GM12892 (cell line): ENCODE measurements around the gene GADL1.

Source experiments
- DNase-seq: peaks from one replicate; pipeline ENCODE4 v3.0.0; 2011; ENCODE audit not compliant: insufficient read length
- FAIRE-seq: peaks from 2 replicates; lab custom pipeline; 2011; peaks lifted over from hg19 to GRCh38; lab: Jason Lieb, UNC
- POLR2A ChIP-seq: IDR thresholded peaks from 2 replicates; pipeline ENCODE4 v1.6.1; 2011; ENCODE audit warnings: low read depth, low read length, control low read depth
- POLR2AphosphoS5 ChIP-seq: IDR thresholded peaks from 2 replicates; pipeline ENCODE4 v1.6.1; 2011; ENCODE audit warnings: low read depth, low read length, control low read depth
- TAF1 ChIP-seq: IDR thresholded peaks from 2 replicates; pipeline ENCODE4 v1.6.1; 2011; ENCODE audit warnings: low read depth, mild to moderate bottlenecking, control low read depth, low read length, borderline replicate concordance

GADL1 gene

DNA sequence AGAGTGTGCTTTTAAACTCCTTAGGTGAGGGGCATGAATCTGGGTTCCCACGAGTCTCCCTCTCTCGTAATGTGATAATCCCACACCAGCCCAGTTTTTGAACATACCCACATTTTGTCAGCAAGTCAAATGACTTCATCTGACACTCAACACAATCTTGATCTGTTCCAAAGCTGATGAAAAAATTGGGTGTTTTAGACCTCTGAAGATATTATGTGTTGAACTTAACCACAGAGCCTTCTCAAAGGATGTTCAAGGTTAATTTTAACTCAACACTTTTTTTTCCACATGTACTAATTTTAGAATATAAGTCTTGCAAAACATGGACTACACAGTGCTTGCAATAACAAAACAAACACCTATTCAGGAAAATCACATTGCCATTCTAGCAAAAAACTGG is 164.9 kb downstream of the GADL1 start:
- DNase-seq (no peak), FAIRE-seq (no peak)
- no peak for TF ChIP-seq POLR2A
- TF ChIP-seq POLR2AphosphoS5, result no peak
- no peak for TF ChIP-seq TAF1

DNA sequence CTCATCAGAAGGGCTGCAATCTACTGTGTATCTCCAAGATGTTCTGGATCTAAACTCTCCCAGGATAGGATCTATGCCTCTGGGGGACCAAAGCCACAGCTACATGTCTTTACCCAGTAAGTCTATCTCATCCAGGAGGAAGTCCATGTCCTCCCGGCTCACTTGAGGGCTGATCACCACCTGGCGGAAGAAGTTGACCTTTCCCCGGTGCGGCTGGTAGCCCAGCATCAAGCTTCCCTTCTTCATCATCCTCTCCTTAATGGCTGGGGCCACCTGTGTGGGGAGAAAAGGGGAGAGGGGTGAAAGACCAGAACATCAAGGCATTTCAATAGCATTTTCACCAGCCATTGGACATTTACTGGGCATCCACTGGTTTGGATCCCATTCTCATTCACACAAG is 166.3 kb downstream of the GADL1 start:
- no peak for DNase-seq
- no peak for FAIRE-seq
- TF ChIP-seq POLR2AphosphoS5 (no peak), POLR2A (no peak), TAF1 (no peak)

DNA sequence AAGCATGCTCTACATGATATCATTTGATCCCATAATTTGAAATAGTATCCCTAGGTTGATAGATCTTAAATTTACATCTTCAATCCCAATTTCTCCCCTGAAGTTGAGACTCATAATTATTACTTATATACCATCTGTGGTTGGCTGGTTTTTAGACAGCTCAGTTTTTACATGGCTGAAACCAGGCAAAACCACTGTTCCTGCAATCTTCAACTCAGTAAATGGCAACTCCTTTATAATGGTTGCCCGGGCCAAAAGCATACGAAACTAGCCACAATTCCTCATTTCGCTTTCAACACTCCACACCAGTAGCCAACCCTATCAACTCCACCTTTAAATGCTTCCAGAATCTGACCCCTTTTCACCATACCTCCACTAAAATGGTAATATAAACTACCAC is 169.6 kb downstream of the GADL1 start:
- no peak for FAIRE-seq
- TF ChIP-seq POLR2A (no peak), TAF1 (no peak)
- no peak for DNase-seq

DNA sequence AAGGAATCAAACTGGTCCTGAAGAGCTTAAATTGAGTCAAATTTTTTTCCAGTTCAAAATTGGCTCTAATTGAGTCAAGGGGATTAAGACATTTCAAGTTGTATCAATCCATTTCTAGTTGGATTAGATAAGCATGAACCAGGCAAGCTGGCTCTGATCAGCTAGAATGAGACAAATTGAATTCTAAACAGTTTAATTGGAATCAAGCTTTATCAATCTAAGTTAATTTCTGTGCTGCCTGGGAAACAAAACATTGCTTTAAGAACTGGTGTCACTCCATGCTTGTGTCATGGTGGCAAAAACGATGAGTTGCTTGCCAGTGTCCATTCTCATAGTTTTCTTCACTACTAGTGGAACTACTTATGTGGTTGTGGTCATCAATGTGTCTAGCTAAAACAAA is 171.2 kb downstream of the GADL1 start:
- FAIRE-seq, result no peak
- TF ChIP-seq POLR2A (no peak), POLR2AphosphoS5 (no peak), TAF1 (no peak)

DNA sequence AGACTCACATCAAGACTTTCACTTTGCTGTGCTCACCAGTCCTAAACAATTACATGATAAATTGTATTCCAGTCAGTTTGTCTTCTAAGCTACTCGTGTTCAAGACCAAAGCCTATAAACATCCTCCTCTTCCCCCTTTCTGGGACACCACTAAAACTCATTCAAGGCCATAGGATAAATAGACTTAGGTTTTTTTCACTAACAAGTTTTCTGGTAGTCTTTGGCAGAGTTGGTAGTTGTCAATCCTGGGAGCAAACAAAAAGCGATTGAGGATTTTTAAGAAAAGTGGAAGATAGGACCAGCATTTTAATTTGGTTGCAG is 173.2 kb downstream of the GADL1 start:
- FAIRE-seq (no peak), DNase-seq (no peak)
- TF ChIP-seq TAF1 (no peak), POLR2A (no peak), POLR2AphosphoS5 (no peak)

More for the DNA sequence above, 171.2 kb downstream of the GADL1 start:
- DNase-seq, result no peak

DNA sequence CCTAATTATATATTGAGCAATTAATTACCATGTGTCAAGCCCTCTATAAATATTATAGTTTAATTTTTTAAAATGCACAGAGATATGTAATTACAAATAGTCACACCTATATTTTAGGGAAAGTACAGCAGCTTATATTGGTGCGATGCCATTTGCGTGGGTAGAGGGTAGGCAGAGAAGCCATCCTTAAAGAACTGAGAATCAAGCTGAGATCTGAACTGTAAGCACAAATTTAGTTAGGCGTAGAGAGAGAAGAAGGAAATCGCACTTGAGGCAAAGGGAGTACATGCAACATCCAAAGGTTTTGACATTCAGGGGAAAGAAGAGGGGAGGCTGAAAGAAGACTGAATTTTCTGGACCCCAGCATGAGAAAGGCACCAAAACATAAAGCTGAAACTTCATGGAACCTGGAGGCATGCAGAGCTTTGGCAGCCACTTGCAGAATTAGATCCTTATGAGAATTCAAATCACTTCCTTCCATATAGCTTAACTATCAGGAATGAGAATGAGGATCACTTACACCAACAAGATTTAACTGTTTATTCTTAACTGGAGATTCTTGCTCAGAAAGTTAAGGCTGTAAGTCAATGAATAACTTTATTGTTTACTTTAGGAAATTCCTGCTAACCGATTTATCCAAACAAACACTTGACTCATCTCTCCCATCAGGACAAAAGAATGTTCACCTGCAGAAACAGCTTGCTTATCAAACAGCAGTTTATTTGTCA is 173.7 kb downstream of the GADL1 start:
- FAIRE-seq (no peak), DNase-seq (no peak)

DNA sequence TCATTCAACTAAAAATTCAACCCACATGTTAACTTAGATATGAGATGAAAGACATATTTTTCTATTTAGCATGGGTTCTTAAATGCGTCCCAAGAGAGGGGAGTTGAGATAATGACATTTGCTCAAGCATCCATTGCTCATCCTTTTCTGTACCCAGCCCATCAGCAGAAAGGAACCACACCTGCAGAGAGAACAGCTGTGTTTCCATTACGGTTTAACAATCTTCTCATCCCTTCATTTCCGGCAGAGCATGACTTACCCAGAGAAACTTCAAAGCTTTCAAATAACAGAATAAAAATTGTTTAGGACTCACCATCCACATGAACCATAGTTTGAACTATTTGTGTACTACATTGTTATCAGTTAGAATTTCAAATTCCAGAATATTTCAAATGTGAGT is 174.9 kb downstream of the GADL1 start:
- FAIRE-seq (no peak), DNase-seq (no peak)
- TF ChIP-seq POLR2AphosphoS5, result no peak
- no peak for TF ChIP-seq POLR2A
- TF ChIP-seq TAF1, result no peak

More for the DNA sequence above, 173.7 kb downstream of the GADL1 start:
- TF ChIP-seq POLR2A (no peak), POLR2AphosphoS5 (no peak), TAF1 (no peak)

DNA sequence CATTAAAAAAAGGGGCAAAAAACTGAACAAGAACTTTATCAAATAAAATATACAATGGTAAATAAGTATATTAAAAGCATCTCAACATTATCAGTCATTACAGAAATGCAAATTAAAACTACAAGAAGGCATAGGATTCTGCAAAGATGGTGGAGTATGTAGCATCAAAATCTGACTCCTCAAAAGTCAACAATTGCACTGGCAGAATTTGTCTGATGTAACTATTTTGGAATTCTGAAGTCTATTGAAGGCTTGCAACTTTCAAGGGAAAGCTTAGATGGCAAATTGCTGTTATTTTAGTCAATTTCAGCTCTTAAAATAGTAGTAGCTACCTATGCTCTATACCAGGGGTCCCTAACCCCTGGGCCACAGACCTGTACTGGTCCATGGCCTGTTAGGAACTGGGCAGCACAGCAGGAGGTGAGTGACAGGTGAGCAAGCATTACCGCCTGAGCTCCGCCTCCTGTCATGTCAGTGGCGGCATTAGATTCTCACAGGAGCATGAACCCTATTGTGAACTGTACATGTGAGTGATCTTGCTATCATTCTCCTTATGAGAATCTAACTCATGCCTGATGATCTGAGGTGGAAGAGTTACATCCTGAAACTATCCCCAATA is 180.5 kb downstream of the GADL1 start:
- FAIRE-seq (no peak), DNase-seq (no peak)
- no peak for TF ChIP-seq POLR2AphosphoS5
- TF ChIP-seq POLR2A, result no peak
- TF ChIP-seq TAF1, result no peak

DNA sequence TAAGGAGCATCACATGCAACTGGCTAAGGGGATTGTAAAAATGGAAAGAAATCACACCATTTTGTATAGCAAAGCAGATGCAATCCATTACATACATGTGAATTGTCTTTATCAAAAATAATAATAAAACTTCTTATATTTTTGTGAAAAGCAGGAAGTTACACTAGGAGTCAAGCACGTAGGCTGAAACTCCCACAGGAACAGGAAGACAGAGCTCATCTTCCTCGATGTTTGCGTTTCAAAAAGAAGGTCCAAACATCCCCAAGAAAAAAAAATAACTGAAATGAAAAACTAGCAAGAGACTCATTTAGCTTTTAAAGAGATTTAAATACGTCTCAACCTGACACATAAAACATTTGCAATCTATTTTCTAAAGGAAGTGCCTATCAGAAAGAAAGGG is 181.5 kb downstream of the GADL1 start:
- TF ChIP-seq POLR2A (no peak), POLR2AphosphoS5 (no peak), TAF1 (no peak)
- FAIRE-seq (no peak), DNase-seq (no peak)

DNA sequence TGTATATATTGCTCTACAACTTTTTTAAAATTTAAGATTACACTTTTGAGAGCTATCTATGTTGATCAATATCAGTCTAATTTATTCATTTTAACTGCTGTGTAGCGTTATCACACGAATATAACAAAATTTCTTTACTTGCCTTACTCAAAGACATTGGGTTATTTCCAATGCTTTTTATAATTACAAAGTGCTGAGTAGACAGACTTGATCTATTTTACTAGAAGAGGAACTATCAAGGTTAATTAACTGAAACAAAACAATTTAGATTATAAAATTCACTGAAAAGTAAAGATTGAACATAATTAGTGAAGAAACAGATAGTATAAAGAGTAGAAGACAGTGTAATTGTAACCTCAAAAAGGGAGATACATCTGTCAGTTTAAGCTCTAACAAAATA is 182.6 kb downstream of the GADL1 start:
- FAIRE-seq (no peak), DNase-seq (no peak)
- TF ChIP-seq TAF1, result no peak
- TF ChIP-seq POLR2A, result no peak
- TF ChIP-seq POLR2AphosphoS5, result no peak

DNA sequence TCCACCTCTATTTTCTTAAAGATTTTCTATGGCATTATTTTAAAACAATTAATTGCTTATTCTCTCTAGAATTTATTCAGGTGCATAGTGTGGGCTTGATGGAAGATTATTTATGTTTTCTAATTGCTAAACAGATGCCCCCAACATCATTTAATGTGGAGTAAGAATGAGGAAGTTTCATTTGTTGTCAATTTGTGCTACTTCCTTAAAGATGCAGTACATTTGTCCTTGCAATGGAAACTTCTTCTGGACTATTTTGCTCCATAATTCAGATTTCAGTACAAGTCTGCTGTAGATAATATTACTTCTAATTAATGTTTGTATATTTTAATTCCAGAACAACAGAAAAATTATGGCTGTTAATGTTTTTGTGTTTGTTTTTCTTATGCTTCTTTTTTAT is 183.3 kb downstream of the GADL1 start:
- DNase-seq (no peak), FAIRE-seq (no peak)
- no peak for TF ChIP-seq POLR2AphosphoS5
- no peak for TF ChIP-seq TAF1
- no peak for TF ChIP-seq POLR2A

DNA sequence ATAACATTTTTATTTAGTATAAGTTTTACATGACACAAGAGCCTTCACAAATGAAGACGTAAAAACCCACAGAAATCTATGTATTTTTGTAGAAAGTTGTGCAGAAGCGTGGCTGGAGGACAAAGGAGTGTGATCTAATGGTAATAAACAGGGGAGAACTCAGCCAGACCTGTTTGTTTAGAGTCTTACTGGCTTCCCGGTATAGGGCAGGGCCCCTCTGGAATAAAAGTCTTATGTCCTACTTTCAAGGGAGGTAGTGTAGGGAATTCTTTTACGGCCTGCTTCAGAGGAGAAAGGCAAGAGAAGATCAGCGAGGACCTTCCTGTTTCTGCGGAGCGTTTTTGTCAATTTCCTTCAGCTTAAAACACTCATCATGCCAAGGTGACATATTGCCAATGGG is 184.4 kb downstream of the GADL1 start:
- FAIRE-seq, result no peak
- no peak for DNase-seq
- no peak for TF ChIP-seq POLR2A
- TF ChIP-seq POLR2AphosphoS5, result no peak
- TF ChIP-seq TAF1, result no peak

DNA sequence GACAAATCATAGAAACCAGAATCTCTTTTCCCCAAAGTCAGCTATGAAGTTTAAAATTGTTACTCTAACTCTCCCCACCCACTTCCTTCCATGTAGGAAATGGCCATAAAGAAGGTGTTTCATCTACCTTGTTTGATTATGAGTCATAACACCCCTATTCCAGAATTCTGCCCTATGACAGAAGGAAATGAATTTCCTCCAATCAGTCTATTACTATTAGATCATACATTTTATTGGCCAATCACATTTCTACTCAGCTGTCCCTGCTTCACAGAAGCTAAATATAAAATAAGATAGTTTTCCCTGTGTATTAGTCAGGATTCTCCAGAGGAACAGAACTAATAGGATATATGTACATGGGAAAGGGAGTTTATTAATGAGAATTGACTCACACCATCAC is 186.0 kb downstream of the GADL1 start:
- no peak for TF ChIP-seq POLR2A
- no peak for TF ChIP-seq TAF1
- TF ChIP-seq POLR2AphosphoS5, result no peak
- FAIRE-seq (no peak), DNase-seq (no peak)
